ENCODE data around the gene FAM216B. TPM values are rescaled to one million over a fixed set of nuclear protein-coding genes. Genes with fewer than 3 reads are reported as not detected.

The FAM216B gene
- total and polyA plus RNA-seq, 2 experiments from 2014 or later = 0.90 to 2.2 TPM

DNA sequence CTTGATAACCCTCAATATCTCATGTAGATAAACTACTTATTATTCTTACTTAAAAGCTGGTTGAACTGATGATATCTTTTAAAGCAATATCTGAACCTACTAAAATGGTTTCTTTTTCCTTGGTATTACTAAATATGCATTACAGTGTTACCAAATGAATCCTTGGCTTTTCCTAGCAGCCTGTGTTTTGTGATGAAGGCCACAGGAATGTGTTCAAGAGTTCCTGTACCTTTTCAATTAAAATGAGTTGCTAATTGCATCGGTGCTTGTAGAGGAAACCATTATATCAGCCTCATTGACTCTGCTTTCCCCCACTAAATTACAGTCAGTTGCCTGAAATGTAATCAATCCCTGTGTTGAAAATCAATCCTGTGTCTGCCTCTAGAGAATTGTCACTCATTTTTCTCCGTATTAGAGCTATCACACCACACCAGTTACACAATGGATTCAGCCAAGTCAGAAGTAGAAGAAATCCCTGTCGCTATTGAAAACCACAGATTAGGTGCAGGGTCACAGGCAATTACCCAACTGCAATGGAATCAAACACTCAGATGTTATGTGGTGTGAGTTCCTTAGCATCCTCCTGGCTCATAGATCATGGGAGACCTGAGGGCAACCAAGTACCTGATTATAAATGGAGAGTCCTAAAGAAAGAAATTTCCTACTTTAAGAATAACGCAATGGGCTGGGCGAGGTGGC, 13.3 kb downstream of the FAM216B start:
- Histone ChIP-seq H4K20me1 (ENCODE audit: insufficient read depth, poor library complexity, severe bottlenecking) (no peaks in the 10 kb centered on the region), H3K27me3 (no peaks in the 10 kb centered on the region), H3K9me2 (replicated peaks; ENCODE audit: insufficient read depth) (no peaks in the 10 kb centered on the region), H2AFZ (no peak overlapping the region), H3K9me3 (ENCODE audit: low read depth) (no peaks in the 10 kb centered on the region), H3K27ac (no peak overlapping the region), H3K4me3 (no peak overlapping the region), H3K4me2 (no peak overlapping the region), H3K4me1 (ENCODE audit: insufficient read depth) (no peaks in the 10 kb centered on the region), H3K79me2 (no peaks in the 10 kb centered on the region), H3K36me3 (replicated peaks; ENCODE audit: insufficient read depth, low read depth) (no peaks in the 10 kb centered on the region)
- TF ChIP-seq EZH2phosphoT487 (IDR thresholded peaks at IDR 0.05; ENCODE audit: low read depth, severe bottlenecking, unreplicated experiment) (no peak), EZH2 (IDR thresholded peaks at IDR 0.05; ENCODE audit: borderline replicate concordance) (no peak)
- TF ChIP-seq, protein P1, sequence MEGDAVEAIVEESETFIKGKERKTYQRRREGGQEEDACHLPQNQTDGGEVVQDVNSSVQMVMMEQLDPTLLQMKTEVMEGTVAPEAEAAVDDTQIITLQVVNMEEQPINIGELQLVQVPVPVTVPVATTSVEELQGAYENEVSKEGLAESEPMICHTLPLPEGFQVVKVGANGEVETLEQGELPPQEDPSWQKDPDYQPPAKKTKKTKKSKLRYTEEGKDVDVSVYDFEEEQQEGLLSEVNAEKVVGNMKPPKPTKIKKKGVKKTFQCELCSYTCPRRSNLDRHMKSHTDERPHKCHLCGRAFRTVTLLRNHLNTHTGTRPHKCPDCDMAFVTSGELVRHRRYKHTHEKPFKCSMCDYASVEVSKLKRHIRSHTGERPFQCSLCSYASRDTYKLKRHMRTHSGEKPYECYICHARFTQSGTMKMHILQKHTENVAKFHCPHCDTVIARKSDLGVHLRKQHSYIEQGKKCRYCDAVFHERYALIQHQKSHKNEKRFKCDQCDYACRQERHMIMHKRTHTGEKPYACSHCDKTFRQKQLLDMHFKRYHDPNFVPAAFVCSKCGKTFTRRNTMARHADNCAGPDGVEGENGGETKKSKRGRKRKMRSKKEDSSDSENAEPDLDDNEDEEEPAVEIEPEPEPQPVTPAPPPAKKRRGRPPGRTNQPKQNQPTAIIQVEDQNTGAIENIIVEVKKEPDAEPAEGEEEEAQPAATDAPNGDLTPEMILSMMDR (IDR thresholded peaks at IDR 0.05; ENCODE audit: poor library complexity) = no peak
- no peak for DNase-seq (ENCODE audit: low spot score)
- WGBS (ENCODE audit: low lambda C conversion rate, missing lambda C conversion rate) = 92% methylated on average over 5 of the region's 5 CpGs

DNA sequence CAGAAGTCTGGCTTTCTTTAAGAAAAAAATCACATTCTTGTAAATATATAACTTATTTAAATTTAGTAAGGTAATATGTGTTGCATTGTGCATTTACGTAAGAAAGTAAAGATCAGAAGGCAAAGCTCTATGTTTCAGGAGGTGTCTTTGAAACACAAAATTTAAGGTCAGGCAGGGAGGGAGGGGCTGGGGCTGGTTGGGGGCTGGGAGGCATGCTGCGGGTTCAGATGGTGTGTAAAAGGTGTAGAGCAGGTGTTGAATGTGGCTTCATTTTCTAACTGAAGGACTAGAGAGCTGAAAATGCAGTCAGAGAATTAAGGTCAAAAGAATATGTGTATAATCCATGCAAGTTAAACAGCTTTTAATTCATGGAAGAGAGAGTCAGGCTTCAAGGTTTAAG, 14.3 kb downstream of the FAM216B start:
- Histone ChIP-seq H3K27ac (no peak overlapping the region), H3K36me3 (replicated peaks; ENCODE audit: insufficient read depth, low read depth) (no peaks in the 10 kb centered on the region), H3K4me3 (no peak overlapping the region), H4K20me1 (ENCODE audit: insufficient read depth, poor library complexity, severe bottlenecking) (no peaks in the 10 kb centered on the region), H3K9me3 (ENCODE audit: low read depth) (no peaks in the 10 kb centered on the region), H3K9me2 (replicated peaks; ENCODE audit: insufficient read depth) (no peaks in the 10 kb centered on the region), H3K27me3 (no peaks in the 10 kb centered on the region), H3K79me2 (no peaks in the 10 kb centered on the region), H3K4me2 (no peak overlapping the region), H3K4me1 (ENCODE audit: insufficient read depth) (no peaks in the 10 kb centered on the region), H2AFZ (no peak overlapping the region)
- 98% methylated on average over 2 of the region's 2 CpGs for WGBS (ENCODE audit: low lambda C conversion rate, missing lambda C conversion rate)
- no peak for TF ChIP-seq EZH2phosphoT487 (IDR thresholded peaks at IDR 0.05; ENCODE audit: low read depth, severe bottlenecking, unreplicated experiment)
- TF ChIP-seq EZH2 (IDR thresholded peaks at IDR 0.05; ENCODE audit: borderline replicate concordance) = no peak
- TF ChIP-seq, protein P1 (IDR thresholded peaks at IDR 0.05; ENCODE audit: poor library complexity) = no peak
- no peak for DNase-seq (ENCODE audit: low spot score)

DNA sequence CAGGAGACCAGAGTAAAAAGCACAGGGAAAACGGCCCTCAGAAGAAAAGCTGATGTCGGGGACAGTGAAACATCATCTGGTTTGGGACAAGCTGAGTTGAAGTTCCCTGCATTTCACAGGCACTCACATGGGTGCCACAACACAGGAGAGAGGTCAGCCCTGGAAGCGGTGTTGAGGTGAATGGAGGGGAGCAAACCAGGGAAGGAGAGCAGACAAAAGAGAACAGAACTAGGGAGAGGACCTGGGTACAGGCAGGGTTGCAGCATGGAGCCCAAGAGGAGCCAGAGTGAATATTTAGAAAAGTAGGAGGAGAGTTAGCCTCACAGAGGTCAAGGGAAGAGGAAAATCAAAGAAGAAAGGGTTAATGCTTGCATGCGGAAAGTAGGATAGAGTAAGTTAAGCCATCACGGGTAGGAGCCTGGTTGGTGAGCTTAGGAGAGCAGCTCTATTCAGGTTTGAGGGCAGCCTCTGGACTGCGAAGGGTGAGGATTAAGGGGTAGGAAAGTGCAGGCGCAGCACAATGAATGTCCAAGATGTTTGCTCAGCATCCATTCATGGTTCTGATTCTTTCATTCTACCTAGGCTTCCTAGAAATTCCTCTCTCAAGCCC, 15.5 kb downstream of the FAM216B start:
- no peak overlapping the region for H3K4me3 ChIP-seq
- WGBS (ENCODE audit: low lambda C conversion rate, missing lambda C conversion rate) = 82% methylated on average over 7 of the region's 7 CpGs
- no peaks in the 10 kb centered on the region for H3K9me2 ChIP-seq (replicated peaks; ENCODE audit: insufficient read depth)
- no peaks in the 10 kb centered on the region for H3K27me3 ChIP-seq
- H2AFZ ChIP-seq = no peak overlapping the region
- DNase-seq (ENCODE audit: low spot score) = no peak
- no peak overlapping the region for H3K4me2 ChIP-seq
- H3K4me1 ChIP-seq (ENCODE audit: insufficient read depth) = no peaks in the 10 kb centered on the region
- no peaks in the 10 kb centered on the region for H3K9me3 ChIP-seq (ENCODE audit: low read depth)
- H3K79me2 ChIP-seq = no peaks in the 10 kb centered on the region
- TF ChIP-seq EZH2 (IDR thresholded peaks at IDR 0.05; ENCODE audit: borderline replicate concordance) (no peak), EZH2phosphoT487 (IDR thresholded peaks at IDR 0.05; ENCODE audit: low read depth, severe bottlenecking, unreplicated experiment) (no peak)
- TF ChIP-seq, protein P1 (IDR thresholded peaks at IDR 0.05; ENCODE audit: poor library complexity) = no peak
- H3K27ac ChIP-seq = no peak overlapping the region
- no peaks in the 10 kb centered on the region for H4K20me1 ChIP-seq (ENCODE audit: insufficient read depth, poor library complexity, severe bottlenecking)
- no peaks in the 10 kb centered on the region for H3K36me3 ChIP-seq (replicated peaks; ENCODE audit: insufficient read depth, low read depth)
